K562 (cell line): ENCODE results near the gene PRICKLE3. TPM values are rescaled to one million over a fixed set of nuclear protein-coding genes. Genes with fewer than 3 reads are reported as not detected.

Experiments used
- ARHGAP35 ChIP-seq: fragments of 450-650 bp; IDR thresholded peaks from 2 replicates; pipeline ENCODE4 v1.6.1; 2018; ENCODE audit not compliant: partially characterized antibody
- HDAC3 ChIP-seq: fragments of 450-650 bp; IDR thresholded peaks from 2 replicates; pipeline ENCODE4 v1.6.1; 2018; ENCODE audit warnings: borderline replicate concordance, mild to moderate bottlenecking, moderate library complexity; ENCODE audit not compliant: partially characterized antibody
- L3MBTL2 ChIP-seq: fragments of 450-650 bp; IDR thresholded peaks from 2 replicates; pipeline ENCODE4 v1.6.1; 2016; ENCODE audit warnings: mild to moderate bottlenecking, moderate library complexity
- MEIS2 ChIP-seq: fragments of 450-650 bp; IDR thresholded peaks from 2 replicates; pipeline ENCODE4 v1.6.1; 2014; ENCODE audit warnings: mild to moderate bottlenecking; ENCODE audit not compliant: partially characterized antibody
- RBM22 ChIP-seq: fragments of 200-400 bp; formaldehyde crosslinking; IDR thresholded peaks from 2 replicates; pipeline ENCODE4 v1.6.1; 2018; ENCODE audit warnings: low read length, low read depth; ENCODE audit not compliant: poor library complexity, severe bottlenecking
- SLC30A9 ChIP-seq: fragments of 250-450 bp; sonication (Bioruptor Pico); IDR thresholded peaks from 2 replicates; pipeline ENCODE4 v1.8.0; 2022; ENCODE audit warnings: mild to moderate bottlenecking, moderate library complexity
- ZNF354B ChIP-seq: fragments of 250-450 bp; sonication (Bioruptor Pico); IDR thresholded peaks from 2 replicates; pipeline ENCODE4 v1.4.0; 2020
- ZNF57 ChIP-seq: fragments of 450-650 bp; formaldehyde crosslinking; IDR thresholded peaks from 2 replicates; pipeline ENCODE4 v1.4.0; 2020; ENCODE audit warnings: mild to moderate bottlenecking, moderate library complexity
- ZNF76 ChIP-seq: fragments of 250-450 bp; sonication (Bioruptor Pico); IDR thresholded peaks from 2 replicates; pipeline ENCODE4 v1.4.0; 2020; ENCODE audit warnings: mild to moderate bottlenecking, moderate library complexity, borderline replicate concordance
- polyA plus RNA-seq, 8 experiments: library from polyadenylated mRNA; depleted of rRNA in 4 of 8; stranded (reverse) in 5 of 8; unstranded in 3 of 8; fragments of >200 nt; fragmentation: Nextera tagmentation in 2 of 8; fragmentation: Illumina TruSeq in 1 of 8; extraction: Ambion mirVana in 2 of 8; extraction: Trizol in 1 of 8; gene quantifications; 2 replicates each; pipeline versions ENCODE4 v1.2.1 to v1.2.3, GENCODE V29; 2011 to 2014; ENCODE audit warnings: inconsistent platforms in 1 of 8, missing spikeins in 1 of 8
- total RNA-seq, 7 experiments: library from RNA; depleted of rRNA in 6 of 7; stranded (reverse); fragments of >200 nt in 6 of 7; fragmentation: Illumina TruSeq in 2 of 7; extraction: Trizol in 2 of 7; gene quantifications; 2 replicates each; pipeline versions ENCODE4 v1.2.1 to v1.2.3, GENCODE V29; 2011 to 2021; ENCODE audit warnings: low replicate concordance in 1 of 7
- TF ChIP-seq, protein P1 (sequence below): fragments of 450-650 bp; formaldehyde crosslinking; IDR thresholded peaks from 2 replicates; pipeline ENCODE4 v1.4.0; 2020; ENCODE audit warnings: mild to moderate bottlenecking, moderate library complexity
- TF ChIP-seq, protein P2 (sequence below), 2 experiments: fragments of 450-650 bp; IDR thresholded peaks; 2 replicates each; pipeline ENCODE4 v1.6.1; 2018; ENCODE audit warnings: mild to moderate bottlenecking in 2 of 2, low read depth in 1 of 2; ENCODE audit not compliant: partially characterized antibody in 2 of 2
- TF ChIP-seq, protein P3 (sequence below): sonication (generic); formaldehyde crosslinking; IDR thresholded peaks from 2 replicates; pipeline ENCODE4 v1.8.1; 2023; ENCODE audit warnings: mild to moderate bottlenecking, missing genetic modification reagents
- TF ChIP-seq, protein P4 (sequence below): fragments of 250-450 bp; sonication (Bioruptor Pico); IDR thresholded peaks from 2 replicates; pipeline ENCODE4 v1.9.0; 2021; ENCODE audit warnings: mild to moderate bottlenecking, inconsistent platforms

The PRICKLE3 gene
- total and polyA plus RNA-seq, 9 of the 15 experiments (the other 6 are each of a cell fraction or from before 2014, with no cell fraction given), result 1.1 to 44.3 (median 14.0) TPM

DNA sequence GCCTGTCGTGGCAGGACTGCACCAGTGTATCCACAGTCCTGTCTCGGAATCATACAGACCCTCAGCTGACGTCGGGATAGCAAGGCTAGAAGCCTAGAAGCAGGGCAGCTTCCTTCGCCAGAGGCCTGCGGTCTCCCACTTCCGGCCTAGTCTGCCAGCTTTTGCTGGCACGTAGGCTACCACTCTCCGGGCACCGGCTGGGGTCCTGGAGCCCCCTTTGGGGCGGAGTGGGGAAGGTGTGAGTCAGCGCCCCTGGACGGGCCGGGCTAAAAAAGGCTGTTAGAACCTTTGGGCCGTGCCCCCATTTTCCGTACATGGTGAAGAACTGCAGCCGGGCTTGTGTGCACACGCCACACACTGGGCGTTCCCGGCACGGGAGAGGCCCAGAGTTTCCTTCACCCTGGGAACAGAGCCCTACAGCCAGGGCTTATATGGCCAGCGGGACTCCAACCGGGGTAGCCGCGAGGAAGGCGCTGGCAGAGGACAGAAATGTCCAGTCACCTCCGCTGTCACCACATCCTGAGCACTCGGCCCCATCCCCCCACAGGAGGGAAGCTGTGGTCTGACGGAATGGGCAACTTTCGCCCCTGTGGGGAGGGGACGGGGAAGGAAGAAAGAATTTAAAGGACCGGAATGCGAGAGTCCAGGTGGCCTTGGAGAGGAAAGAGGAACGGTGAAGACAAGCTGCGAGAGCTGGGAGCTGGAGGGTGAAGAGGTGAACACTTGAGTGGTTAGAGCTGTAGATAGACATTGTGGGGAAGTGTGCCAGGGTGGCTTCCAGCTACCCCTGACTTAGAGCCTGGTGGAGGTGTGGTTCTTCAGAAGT, 19.0 kb downstream of the PRICKLE3 start (continued):
- TF ChIP-seq, protein P1, sequence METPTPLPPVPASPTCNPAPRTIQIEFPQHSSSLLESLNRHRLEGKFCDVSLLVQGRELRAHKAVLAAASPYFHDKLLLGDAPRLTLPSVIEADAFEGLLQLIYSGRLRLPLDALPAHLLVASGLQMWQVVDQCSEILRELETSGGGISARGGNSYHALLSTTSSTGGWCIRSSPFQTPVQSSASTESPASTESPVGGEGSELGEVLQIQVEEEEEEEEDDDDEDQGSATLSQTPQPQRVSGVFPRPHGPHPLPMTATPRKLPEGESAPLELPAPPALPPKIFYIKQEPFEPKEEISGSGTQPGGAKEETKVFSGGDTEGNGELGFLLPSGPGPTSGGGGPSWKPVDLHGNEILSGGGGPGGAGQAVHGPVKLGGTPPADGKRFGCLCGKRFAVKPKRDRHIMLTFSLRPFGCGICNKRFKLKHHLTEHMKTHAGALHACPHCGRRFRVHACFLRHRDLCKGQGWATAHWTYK, result peak; percentile 49
- TF ChIP-seq RBM22 (no peak), SLC30A9 (CRISPR knock-in tag) (no peak), L3MBTL2 (peak; percentile 76; the same call in 1 of the 2 replicates), MEIS2 (peak; percentile 58), ZNF76 (peak; percentile 7; the same call in 1 of the 2 replicates), ARHGAP35 (no peak), HDAC3 (no peak), ZNF57 (CRISPR knock-in tag) (no peak), ZNF354B (no peak)
- TF ChIP-seq, protein P2, sequence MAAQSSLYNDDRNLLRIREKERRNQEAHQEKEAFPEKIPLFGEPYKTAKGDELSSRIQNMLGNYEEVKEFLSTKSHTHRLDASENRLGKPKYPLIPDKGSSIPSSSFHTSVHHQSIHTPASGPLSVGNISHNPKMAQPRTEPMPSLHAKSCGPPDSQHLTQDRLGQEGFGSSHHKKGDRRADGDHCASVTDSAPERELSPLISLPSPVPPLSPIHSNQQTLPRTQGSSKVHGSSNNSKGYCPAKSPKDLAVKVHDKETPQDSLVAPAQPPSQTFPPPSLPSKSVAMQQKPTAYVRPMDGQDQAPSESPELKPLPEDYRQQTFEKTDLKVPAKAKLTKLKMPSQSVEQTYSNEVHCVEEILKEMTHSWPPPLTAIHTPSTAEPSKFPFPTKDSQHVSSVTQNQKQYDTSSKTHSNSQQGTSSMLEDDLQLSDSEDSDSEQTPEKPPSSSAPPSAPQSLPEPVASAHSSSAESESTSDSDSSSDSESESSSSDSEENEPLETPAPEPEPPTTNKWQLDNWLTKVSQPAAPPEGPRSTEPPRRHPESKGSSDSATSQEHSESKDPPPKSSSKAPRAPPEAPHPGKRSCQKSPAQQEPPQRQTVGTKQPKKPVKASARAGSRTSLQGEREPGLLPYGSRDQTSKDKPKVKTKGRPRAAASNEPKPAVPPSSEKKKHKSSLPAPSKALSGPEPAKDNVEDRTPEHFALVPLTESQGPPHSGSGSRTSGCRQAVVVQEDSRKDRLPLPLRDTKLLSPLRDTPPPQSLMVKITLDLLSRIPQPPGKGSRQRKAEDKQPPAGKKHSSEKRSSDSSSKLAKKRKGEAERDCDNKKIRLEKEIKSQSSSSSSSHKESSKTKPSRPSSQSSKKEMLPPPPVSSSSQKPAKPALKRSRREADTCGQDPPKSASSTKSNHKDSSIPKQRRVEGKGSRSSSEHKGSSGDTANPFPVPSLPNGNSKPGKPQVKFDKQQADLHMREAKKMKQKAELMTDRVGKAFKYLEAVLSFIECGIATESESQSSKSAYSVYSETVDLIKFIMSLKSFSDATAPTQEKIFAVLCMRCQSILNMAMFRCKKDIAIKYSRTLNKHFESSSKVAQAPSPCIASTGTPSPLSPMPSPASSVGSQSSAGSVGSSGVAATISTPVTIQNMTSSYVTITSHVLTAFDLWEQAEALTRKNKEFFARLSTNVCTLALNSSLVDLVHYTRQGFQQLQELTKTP (IDR thresholded peaks at IDR 0.05; ENCODE audit: low read depth in 1 of 2, partially characterized antibody in 2 of 2), result peak in 1 of 2 experiments; percentile 42
- TF ChIP-seq, protein P3, sequence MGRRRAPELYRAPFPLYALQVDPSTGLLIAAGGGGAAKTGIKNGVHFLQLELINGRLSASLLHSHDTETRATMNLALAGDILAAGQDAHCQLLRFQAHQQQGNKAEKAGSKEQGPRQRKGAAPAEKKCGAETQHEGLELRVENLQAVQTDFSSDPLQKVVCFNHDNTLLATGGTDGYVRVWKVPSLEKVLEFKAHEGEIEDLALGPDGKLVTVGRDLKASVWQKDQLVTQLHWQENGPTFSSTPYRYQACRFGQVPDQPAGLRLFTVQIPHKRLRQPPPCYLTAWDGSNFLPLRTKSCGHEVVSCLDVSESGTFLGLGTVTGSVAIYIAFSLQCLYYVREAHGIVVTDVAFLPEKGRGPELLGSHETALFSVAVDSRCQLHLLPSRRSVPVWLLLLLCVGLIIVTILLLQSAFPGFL (CRISPR knock-in tag), result no peak
- TF ChIP-seq, protein P4, sequence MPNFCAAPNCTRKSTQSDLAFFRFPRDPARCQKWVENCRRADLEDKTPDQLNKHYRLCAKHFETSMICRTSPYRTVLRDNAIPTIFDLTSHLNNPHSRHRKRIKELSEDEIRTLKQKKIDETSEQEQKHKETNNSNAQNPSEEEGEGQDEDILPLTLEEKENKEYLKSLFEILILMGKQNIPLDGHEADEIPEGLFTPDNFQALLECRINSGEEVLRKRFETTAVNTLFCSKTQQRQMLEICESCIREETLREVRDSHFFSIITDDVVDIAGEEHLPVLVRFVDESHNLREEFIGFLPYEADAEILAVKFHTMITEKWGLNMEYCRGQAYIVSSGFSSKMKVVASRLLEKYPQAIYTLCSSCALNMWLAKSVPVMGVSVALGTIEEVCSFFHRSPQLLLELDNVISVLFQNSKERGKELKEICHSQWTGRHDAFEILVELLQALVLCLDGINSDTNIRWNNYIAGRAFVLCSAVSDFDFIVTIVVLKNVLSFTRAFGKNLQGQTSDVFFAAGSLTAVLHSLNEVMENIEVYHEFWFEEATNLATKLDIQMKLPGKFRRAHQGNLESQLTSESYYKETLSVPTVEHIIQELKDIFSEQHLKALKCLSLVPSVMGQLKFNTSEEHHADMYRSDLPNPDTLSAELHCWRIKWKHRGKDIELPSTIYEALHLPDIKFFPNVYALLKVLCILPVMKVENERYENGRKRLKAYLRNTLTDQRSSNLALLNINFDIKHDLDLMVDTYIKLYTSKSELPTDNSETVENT (CRISPR knock-in tag), result no peak
